Large intestine (tissue), 3 donors: ENCODE measurements around the gene TMPRSS4. TPM values are rescaled to one million over a fixed set of nuclear protein-coding genes. Genes with fewer than 3 reads are reported as not detected.
"Not testable (repeated sequence)": the region's sequence is repeated elsewhere in the genome, so short reads cannot be mapped to it uniquely, and the experiment has no call there.

Experiments used
- DNase-seq, 2 donors: peaks; one replicate each; pipeline versions ENCODE4 v3.0.0 to v3.0.0-alpha.2; 2013
- H3K27ac ChIP-seq: one replicate; pipeline ENCODE4 v1.5.1; 2013; ENCODE audit warnings: low read length
- H3K27me3 ChIP-seq: 2 replicates; pipeline ENCODE4 v1.6.1; 2013; ENCODE audit warnings: low read length; ENCODE audit not compliant: control insufficient read depth, insufficient read depth
- H3K36me3 ChIP-seq: 2 replicates; pipeline ENCODE4 v1.6.1; 2013; ENCODE audit warnings: low read length; ENCODE audit not compliant: control insufficient read depth, insufficient read depth
- H3K4me1 ChIP-seq: one replicate; pipeline ENCODE4 v1.6.1; 2013; ENCODE audit warnings: low read length; ENCODE audit not compliant: control insufficient read depth, insufficient read depth
- H3K4me3 ChIP-seq: one replicate; pipeline ENCODE4 v1.5.1; 2013; ENCODE audit warnings: low read length
- H3K9me3 ChIP-seq: one replicate; pipeline ENCODE4 v1.6.1; 2013; ENCODE audit warnings: mild to moderate bottlenecking, low read depth, low read length, moderate library complexity; ENCODE audit not compliant: control insufficient read depth
- WGBS: methylation state at CpG from one replicate; pipeline ENCODE4 v1.1.5; 2013; ENCODE audit warnings: low lambda C conversion rate; ENCODE audit not compliant: insufficient coverage; 5-methylcytosine and 5-hydroxymethylcytosine counted together
- polyA plus RNA-seq: library from polyadenylated mRNA; unstranded; fragments of 120-200 nt; gene quantifications from one replicate; pipeline ENCODE4 v1.2.1, GENCODE V29; 2013

The TMPRSS4 gene
- polyA plus RNA-seq, 1 donor, result 62.6 TPM

- H3K36me3 ChIP-seq, H3K9me3 ChIP-seq, DNase-seq, H3K4me3 ChIP-seq, H3K27me3 ChIP-seq, H3K27ac ChIP-seq: not testable (repeated sequence)
- peaks cover 11% of the 10 kb centered on the region for H3K4me1 ChIP-seq
- 86% methylated on average over 1 of the region's 5 CpGs for WGBS
These were observed 14.2 kb upstream of the TMPRSS4 start for GRCh38 chr11:118062631-118063030.

GRCh38 chr11:118064956-118065355, 11.9 kb upstream of the TMPRSS4 start:
- Histone ChIP-seq H3K4me1 (peaks cover 7% of the 10 kb centered on the region), H3K36me3 (no peaks in the 10 kb centered on the region), H3K9me3 (no peaks in the 10 kb centered on the region), H3K4me3 (no peak overlapping the region), H3K27ac (no peak overlapping the region), H3K27me3 (peaks cover 2% of the 10 kb centered on the region)
- no peak for DNase-seq
- WGBS, result no CpG with 5 or more reads among the region's 9 CpGs

GRCh38 chr11:118065384-118065783, 11.5 kb upstream of the TMPRSS4 start:
- Histone ChIP-seq H3K4me3 (no peak overlapping the region), H3K4me1 (peaks cover 2% of the 10 kb centered on the region), H3K27ac (no peak overlapping the region), H3K9me3 (no peaks in the 10 kb centered on the region), H3K27me3 (peaks cover 2% of the 10 kb centered on the region), H3K36me3 (no peaks in the 10 kb centered on the region)
- DNase-seq, result no peak
- WGBS, result no CpG with 5 or more reads among the region's 3 CpGs

GRCh38 chr11:118067006-118067405, 9.9 kb upstream of the TMPRSS4 start:
- Histone ChIP-seq H3K4me3 (no peak overlapping the region), H3K4me1 (no peaks in the 10 kb centered on the region), H3K36me3 (no peaks in the 10 kb centered on the region), H3K27me3 (peaks cover 2% of the 10 kb centered on the region), H3K27ac (no peak overlapping the region), H3K9me3 (no peaks in the 10 kb centered on the region)
- DNase-seq, result no peak
- no CpG with 5 or more reads among the region's 8 CpGs for WGBS

- H3K4me3 ChIP-seq, result no peak overlapping the region
- peaks cover 2% of the 10 kb centered on the region for H3K27me3 ChIP-seq
- WGBS, result no CpG with 5 or more reads among the region's 24 CpGs
These were observed 8.5 kb upstream of the TMPRSS4 start for GRCh38 chr11:118068206-118068944.

GRCh38 chr11:118068945-118069612, 7.8 kb upstream of the TMPRSS4 start:
- no peak overlapping the region for H3K27ac ChIP-seq
- whole genome bisulfite sequencing, result no CpG with 5 or more reads among the region's 10 CpGs
- no peak for DNase-seq
- H3K9me3 ChIP-seq, result no peaks in the 10 kb centered on the region
- no peaks in the 10 kb centered on the region for H3K36me3 ChIP-seq
- no peaks in the 10 kb centered on the region for H3K4me1 ChIP-seq
- H3K4me3 ChIP-seq, result no peak overlapping the region
- peaks cover 2% of the 10 kb centered on the region for H3K27me3 ChIP-seq

More at GRCh38 chr11:118068206-118068944, 8.5 kb upstream of the TMPRSS4 start:
- DNase-seq, result no peak
- Histone ChIP-seq H3K9me3 (no peaks in the 10 kb centered on the region), H3K27ac (no peak overlapping the region), H3K4me1 (no peaks in the 10 kb centered on the region), H3K36me3 (no peaks in the 10 kb centered on the region)

- no peak for DNase-seq
These were observed 5.4 kb upstream of the TMPRSS4 start for GRCh38 chr11:118071416-118072030.

GRCh38 chr11:118073554-118073953, 3.3 kb upstream of the TMPRSS4 start:
- WGBS, result no CpG with 5 or more reads among the region's 9 CpGs
- peaks cover 8% of the 10 kb centered on the region for H3K9me3 ChIP-seq
- no peak overlapping the region for H3K4me3 ChIP-seq
- H3K27me3 ChIP-seq, result no peaks in the 10 kb centered on the region
- no peak overlapping the region for H3K27ac ChIP-seq
- peaks cover 20% of the 10 kb centered on the region for H3K4me1 ChIP-seq
- DNase-seq, result no peak
- no peaks in the 10 kb centered on the region for H3K36me3 ChIP-seq

More at GRCh38 chr11:118071416-118072030, 5.4 kb upstream of the TMPRSS4 start:
- no peak overlapping the region for H3K27ac ChIP-seq
- no peaks in the 10 kb centered on the region for H3K36me3 ChIP-seq
- H3K27me3 ChIP-seq, result peaks cover 2% of the 10 kb centered on the region
- peaks cover 8% of the 10 kb centered on the region for H3K9me3 ChIP-seq
- H3K4me3 ChIP-seq, result no peak overlapping the region
- H3K4me1 ChIP-seq, result peaks cover 8% of the 10 kb centered on the region
- no CpG with 5 or more reads among the region's 3 CpGs for WGBS

- Histone ChIP-seq H3K9me3 (peaks cover 8% of the 10 kb centered on the region), H3K27ac (no peak overlapping the region), H3K36me3 (no peaks in the 10 kb centered on the region), H3K4me1 (peaks cover 26% of the 10 kb centered on the region), H3K4me3 (no peak overlapping the region), H3K27me3 (no peaks in the 10 kb centered on the region)
- WGBS, result 93% methylated on average over 3 of the region's 11 CpGs
- no peak for DNase-seq
These were observed 2.7 kb upstream of the TMPRSS4 start for GRCh38 chr11:118074091-118074685.

GRCh38 chr11:118074785-118075184, 2.1 kb upstream of the TMPRSS4 start:
- no peak for DNase-seq
- Histone ChIP-seq H3K27ac (no peak overlapping the region), H3K9me3 (peaks cover 8% of the 10 kb centered on the region), H3K4me1 (peaks cover 32% of the 10 kb centered on the region), H3K4me3 (no peak overlapping the region), H3K36me3 (no peaks in the 10 kb centered on the region), H3K27me3 (no peaks in the 10 kb centered on the region)
- WGBS, result no CpG with 5 or more reads among the region's 2 CpGs
